Stimulated activated CD4-positive, alpha-beta T cell treated with anti-CD3 and anti-CD28 coated beads, Interleukin-2, amount 100 ng/mL, for 24 hours (primary cell): ENCODE measurements around the gene THRSP.

ENCODE experiments used
- DNase-seq, 2 donors: peaks; one replicate each; pipeline ENCODE4 v3.0.0-alpha.2; 2020

Gene THRSP

GRCh38 chr11:78100676-78101472, 37.2 kb downstream of the THRSP start:
- no peak for DNase-seq

DNA sequence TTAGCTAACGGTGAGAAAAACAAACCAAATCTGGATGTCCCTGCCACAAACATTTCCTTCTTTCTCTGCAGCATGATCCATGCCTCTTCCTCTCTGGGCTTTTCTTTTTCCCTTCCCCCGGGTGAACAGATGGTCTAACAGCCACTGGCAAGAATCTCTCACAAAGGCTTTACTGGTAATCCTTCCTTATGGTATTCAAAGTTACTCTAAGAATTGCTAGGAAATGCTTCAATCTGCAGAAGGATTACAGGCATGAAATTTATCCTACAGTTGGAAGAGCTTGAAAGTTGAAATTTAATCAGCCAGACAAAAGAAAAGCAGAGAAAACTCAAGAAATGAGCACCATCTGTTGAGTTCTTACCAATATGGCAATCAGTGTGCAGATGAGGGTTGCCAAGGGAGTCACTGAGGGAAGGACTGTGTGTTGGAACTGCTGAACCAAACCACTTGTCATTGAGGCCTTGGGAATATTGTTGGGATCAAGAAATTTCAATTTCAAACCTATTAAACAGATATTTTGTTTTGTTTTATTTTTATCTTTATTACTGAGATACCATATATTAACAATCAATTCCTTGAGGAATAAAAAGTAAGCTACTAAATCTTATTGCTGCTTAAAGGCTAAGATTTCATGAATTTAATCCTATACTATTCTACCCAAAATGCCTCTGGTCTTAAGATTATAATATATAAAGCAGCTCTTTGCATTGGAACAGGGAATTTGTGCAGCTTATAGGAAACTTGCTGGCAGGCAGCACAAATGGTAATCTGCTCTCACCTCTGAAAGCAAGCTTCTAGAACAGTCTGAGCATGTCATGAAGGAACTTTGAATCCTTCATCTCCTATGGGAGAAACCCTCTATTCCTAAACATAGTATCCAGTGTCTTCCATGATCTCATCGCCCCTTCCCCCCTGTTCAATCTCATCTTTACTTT, 45.7 kb downstream of the THRSP start:
- no peak for DNase-seq

DNA sequence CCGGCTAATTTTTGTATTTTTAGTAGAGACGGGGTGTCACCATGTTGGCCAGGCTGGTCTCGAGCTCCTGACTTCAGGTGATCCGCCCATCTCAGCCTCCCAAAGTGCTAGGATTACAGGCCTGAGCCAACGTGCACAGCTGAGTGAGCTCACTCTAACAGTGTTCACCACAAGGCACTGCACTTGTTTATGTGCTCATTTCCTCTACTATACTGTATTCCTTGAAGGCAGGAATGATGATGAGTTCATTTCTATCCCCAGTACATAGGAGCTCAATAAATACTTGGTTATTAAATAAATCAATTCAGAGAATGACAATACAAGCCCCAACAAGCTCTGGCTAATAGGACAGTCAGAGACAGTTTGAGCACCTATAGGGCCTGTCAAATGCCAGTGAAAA, 46.7 kb downstream of the THRSP start:
- no peak for DNase-seq

DNA sequence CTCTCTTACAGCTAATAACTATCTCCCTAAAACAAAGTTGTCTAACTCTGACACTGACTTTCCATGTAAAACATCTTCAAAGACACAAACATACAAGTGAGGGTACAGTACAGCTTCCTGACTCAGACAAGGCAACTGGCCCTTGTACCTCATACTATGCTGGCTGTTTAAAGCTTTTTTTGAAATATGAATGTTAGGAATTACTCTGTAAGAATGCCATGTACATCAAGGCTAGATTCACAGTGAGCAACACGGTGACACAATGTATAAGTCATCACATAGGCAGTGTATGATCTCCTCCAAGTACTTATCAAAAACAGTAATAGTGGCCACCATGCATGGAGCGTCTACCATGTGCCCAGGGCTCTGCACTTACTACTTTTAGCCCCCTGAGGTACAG, 47.2 kb downstream of the THRSP start:
- no peak for DNase-seq

DNA sequence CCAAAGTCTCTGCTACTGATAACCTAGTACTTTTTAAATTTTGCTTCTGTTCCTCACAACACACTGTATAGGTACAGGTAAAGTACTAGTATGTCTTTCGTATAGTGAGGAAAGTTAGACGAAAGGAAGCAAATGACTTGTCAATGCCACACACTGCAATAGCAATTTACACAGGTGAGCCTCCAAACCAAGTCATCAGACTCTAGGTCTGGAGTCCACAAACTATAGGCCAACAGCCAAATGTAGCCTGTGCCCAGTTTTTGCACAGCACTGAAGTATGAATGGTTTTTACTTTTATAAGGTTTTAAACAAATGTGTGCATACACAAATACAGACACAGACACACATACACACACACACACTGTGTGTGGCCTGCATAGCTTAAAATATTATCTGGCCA, 47.6 kb downstream of the THRSP start:
- no peak for DNase-seq

GRCh38 chr11:78112582-78113275, 49.1 kb downstream of the THRSP start:
- no peak for DNase-seq
